Measurements from ENCODE around the gene ZNF543.
A peak's percentile ranks its signal among the peaks of the same experiment; 100 is the strongest.

ZNF543 gene

DNA sequence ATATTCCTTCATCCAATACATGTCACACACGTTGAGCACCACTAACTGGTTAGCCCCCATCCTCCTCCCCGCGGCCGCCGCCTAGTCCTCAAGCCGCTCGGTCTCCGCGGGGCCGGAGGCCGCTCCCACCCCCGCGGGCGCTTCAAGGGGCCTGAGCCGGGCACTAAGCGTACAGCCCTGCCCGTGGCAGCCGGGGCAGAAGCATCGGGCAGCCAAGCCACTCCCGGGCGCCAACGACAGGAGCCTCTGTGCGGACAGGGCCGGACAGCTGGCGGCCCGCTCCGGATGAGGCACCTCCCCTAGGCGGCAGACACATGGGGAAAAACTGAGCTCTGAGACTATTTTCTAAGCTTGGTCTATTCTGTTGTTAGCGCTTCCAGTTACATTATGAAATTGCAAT is 2.8 kb upstream of the ZNF543 start:
- no peaks in the 10 kb centered on the region for H3K27me3 ChIP-seq (ENCODE audit: control insufficient read depth in 1 of 2, insufficient read depth in 2 of 2, low read length in 2 of 2)
- peaks cover 0 to 4% of the 10 kb centered on the region in 2 donors for H3K9me3 ChIP-seq (ENCODE audit: control insufficient read depth in 1 of 2, low read length in 2 of 2)
- H3K4me3 ChIP-seq (ENCODE audit: low read depth in 1 of 2, low read length in 2 of 2), result no peak overlapping the region
- peaks cover 13% of the 10 kb centered on the region in 2 donors for H3K4me1 ChIP-seq (ENCODE audit: control insufficient read depth in 1 of 2, insufficient read depth in 2 of 2, low read length in 2 of 2)
- no peaks in the 10 kb centered on the region for H3K36me3 ChIP-seq (ENCODE audit: control insufficient read depth in 1 of 2, insufficient read depth in 2 of 2, low read length in 2 of 2)
- no peak overlapping the region for H3K9ac ChIP-seq (ENCODE audit: low read depth in 1 of 2, low read length in 2 of 2)
- H3K27ac ChIP-seq (ENCODE audit: low read depth, low read length), result no peak overlapping the region

DNA sequence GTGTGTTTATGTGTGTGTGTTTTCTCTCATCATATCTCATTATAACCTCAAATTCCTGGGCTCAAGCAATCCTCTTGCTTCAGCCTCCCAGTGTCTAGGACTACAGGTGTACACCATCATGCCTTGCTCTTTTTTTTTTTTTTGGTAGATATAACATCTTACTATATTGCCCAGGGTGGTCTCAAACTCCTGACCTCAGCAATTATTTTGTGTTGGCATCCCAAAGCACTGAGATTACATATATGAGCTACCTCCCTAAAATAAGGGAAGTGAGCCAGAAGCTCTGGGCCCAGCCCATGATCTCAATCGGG is 448 bp upstream of the ZNF543 start:
- peaks cover 13% of the 10 kb centered on the region in 2 donors for H3K4me1 ChIP-seq (ENCODE audit: control insufficient read depth in 1 of 2, insufficient read depth in 2 of 2, low read length in 2 of 2)
- peaks cover 0 to 7% of the 10 kb centered on the region in 2 donors for H3K9me3 ChIP-seq (ENCODE audit: control insufficient read depth in 1 of 2, low read length in 2 of 2)
- peak overlapping the region; percentile 72 to 79 for H3K4me3 ChIP-seq (ENCODE audit: low read depth in 1 of 2, low read length in 2 of 2)
- no peaks in the 10 kb centered on the region for H3K27me3 ChIP-seq (ENCODE audit: control insufficient read depth in 1 of 2, insufficient read depth in 2 of 2, low read length in 2 of 2)
- peak overlapping the region; percentile 71 for H3K27ac ChIP-seq (ENCODE audit: low read depth, low read length)
- peaks cover 5 to 16% of the 10 kb centered on the region in 2 donors for H3K36me3 ChIP-seq (ENCODE audit: control insufficient read depth in 1 of 2, insufficient read depth in 2 of 2, low read length in 2 of 2)
- H3K9ac ChIP-seq (ENCODE audit: low read depth in 1 of 2, low read length in 2 of 2), result peak overlapping the region; percentile 67 to 71

DNA sequence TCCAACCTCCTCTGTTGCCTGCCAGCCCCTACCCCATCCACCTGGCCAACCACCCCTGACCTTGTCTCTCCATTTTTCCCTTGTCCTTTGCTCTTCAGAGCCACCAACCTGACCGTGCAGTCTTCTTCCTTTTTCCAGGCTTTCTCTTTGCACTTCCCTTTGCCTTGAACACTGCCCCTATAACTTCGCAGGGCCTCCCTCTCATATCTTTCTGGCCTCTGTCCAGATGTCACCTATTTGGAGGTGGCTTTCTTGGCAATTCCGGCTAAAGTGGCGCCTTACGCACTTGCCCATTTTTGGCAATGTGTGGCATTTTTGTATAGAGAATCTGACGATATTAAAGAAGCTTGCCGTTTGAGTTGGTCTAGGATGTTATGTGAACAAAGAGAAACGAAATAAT is 844 bp downstream of the ZNF543 start:
- H3K4me3 ChIP-seq (ENCODE audit: low read depth in 1 of 2, low read length in 2 of 2), result peak overlapping the region; percentile 72 to 79
- no peaks in the 10 kb centered on the region for H3K27me3 ChIP-seq (ENCODE audit: control insufficient read depth in 1 of 2, insufficient read depth in 2 of 2, low read length in 2 of 2)
- H3K9me3 ChIP-seq (ENCODE audit: control insufficient read depth in 1 of 2, low read length in 2 of 2), result peaks cover 0 to 11% of the 10 kb centered on the region in 2 donors
- peak overlapping the region; percentile 67 to 71 for H3K9ac ChIP-seq (ENCODE audit: low read depth in 1 of 2, low read length in 2 of 2)
- H3K4me1 ChIP-seq (ENCODE audit: control insufficient read depth in 1 of 2, insufficient read depth in 2 of 2, low read length in 2 of 2), result peaks cover 13% of the 10 kb centered on the region in 2 donors
- no peak overlapping the region for H3K27ac ChIP-seq (ENCODE audit: low read depth, low read length)
- peaks cover 11 to 28% of the 10 kb centered on the region in 2 donors for H3K36me3 ChIP-seq (ENCODE audit: control insufficient read depth in 1 of 2, insufficient read depth in 2 of 2, low read length in 2 of 2)

DNA sequence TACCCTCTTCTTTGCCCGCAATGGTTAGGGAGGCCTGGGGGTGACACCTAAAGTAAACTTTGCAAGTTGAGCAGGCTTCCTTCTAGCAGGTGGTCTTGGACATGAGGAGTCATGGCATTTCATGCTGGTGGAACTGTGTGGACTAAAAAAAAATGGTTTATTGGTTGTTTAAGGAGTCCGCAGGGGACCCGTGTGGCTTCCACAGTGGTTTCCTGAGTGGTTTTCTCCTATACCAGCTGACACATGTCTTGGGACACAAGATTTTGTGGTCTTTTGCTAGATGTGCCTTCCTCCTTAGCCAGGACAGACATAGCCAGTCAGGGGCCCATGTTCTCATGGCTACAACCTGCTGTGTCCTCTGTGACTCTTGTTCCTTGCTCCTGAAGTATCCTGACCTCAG is 1.5 kb downstream of the ZNF543 start:
- H3K4me3 ChIP-seq (ENCODE audit: low read depth in 1 of 2, low read length in 2 of 2), result peak overlapping the region; percentile 72 to 79

DNA sequence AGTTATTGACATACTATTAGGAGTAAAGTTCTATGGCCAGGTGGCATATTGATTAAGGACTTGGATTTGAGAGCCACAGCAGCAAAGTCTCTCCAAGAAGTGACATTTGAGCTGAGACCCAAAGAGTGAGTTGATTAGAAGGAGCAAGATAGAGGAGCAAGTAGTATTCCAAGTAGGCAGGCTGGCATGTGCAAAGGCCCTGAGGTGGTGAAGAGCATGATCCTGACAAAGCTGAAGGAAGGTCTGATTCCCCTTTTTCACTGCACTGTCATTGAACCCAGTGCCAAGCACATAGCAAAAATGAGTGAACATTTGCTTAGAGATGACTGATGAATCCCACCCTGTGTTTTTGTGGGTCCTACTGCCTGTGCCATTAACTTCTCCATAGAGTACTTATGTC is 4.7 kb downstream of the ZNF543 start:
- peaks cover 21 to 26% of the 10 kb centered on the region in 2 donors for H3K9me3 ChIP-seq (ENCODE audit: control insufficient read depth in 1 of 2, low read length in 2 of 2)
- no peaks in the 10 kb centered on the region for H3K27me3 ChIP-seq (ENCODE audit: control insufficient read depth in 1 of 2, insufficient read depth in 2 of 2, low read length in 2 of 2)
- H3K9ac ChIP-seq (ENCODE audit: low read depth in 1 of 2, low read length in 2 of 2), result no peak overlapping the region
- H3K36me3 ChIP-seq (ENCODE audit: control insufficient read depth in 1 of 2, insufficient read depth in 2 of 2, low read length in 2 of 2), result peaks cover 37 to 60% of the 10 kb centered on the region in 2 donors
- no peak overlapping the region for H3K4me3 ChIP-seq (ENCODE audit: low read depth in 1 of 2, low read length in 2 of 2)
- H3K27ac ChIP-seq (ENCODE audit: low read depth, low read length), result no peak overlapping the region
- peaks cover 13% of the 10 kb centered on the region in 2 donors for H3K4me1 ChIP-seq (ENCODE audit: control insufficient read depth in 1 of 2, insufficient read depth in 2 of 2, low read length in 2 of 2)

More for the DNA sequence above, 1.5 kb downstream of the ZNF543 start:
- H3K27me3 ChIP-seq (ENCODE audit: control insufficient read depth in 1 of 2, insufficient read depth in 2 of 2, low read length in 2 of 2), result no peaks in the 10 kb centered on the region
- no peak overlapping the region for H3K27ac ChIP-seq (ENCODE audit: low read depth, low read length)
- H3K36me3 ChIP-seq (ENCODE audit: control insufficient read depth in 1 of 2, insufficient read depth in 2 of 2, low read length in 2 of 2), result peaks cover 15 to 35% of the 10 kb centered on the region in 2 donors
- peaks cover 0 to 15% of the 10 kb centered on the region in 2 donors for H3K9me3 ChIP-seq (ENCODE audit: control insufficient read depth in 1 of 2, low read length in 2 of 2)
- H3K4me1 ChIP-seq (ENCODE audit: control insufficient read depth in 1 of 2, insufficient read depth in 2 of 2, low read length in 2 of 2), result peaks cover 13% of the 10 kb centered on the region in 2 donors
- no peak overlapping the region for H3K9ac ChIP-seq (ENCODE audit: low read depth in 1 of 2, low read length in 2 of 2)

DNA sequence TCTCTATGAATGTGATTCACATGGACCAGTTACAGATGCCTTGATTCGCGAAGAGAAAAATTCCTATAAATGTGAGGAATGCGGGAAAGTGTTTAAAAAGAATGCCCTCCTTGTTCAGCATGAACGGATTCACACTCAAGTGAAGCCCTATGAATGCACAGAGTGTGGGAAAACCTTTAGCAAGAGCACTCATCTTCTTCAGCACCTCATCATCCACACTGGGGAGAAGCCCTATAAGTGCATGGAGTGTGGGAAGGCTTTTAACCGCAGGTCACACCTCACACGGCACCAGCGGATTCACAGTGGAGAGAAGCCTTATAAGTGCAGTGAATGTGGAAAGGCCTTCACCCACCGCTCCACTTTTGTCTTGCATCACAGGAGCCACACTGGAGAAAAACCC is 7.7 kb downstream of the ZNF543 start:
- H3K36me3 ChIP-seq (ENCODE audit: control insufficient read depth in 1 of 2, insufficient read depth in 2 of 2, low read length in 2 of 2), result peaks cover 37 to 60% of the 10 kb centered on the region in 2 donors
- H3K27ac ChIP-seq (ENCODE audit: low read depth, low read length), result no peak overlapping the region
- H3K9ac ChIP-seq (ENCODE audit: low read depth in 1 of 2, low read length in 2 of 2), result no peak overlapping the region
- no peaks in the 10 kb centered on the region for H3K27me3 ChIP-seq (ENCODE audit: control insufficient read depth in 1 of 2, insufficient read depth in 2 of 2, low read length in 2 of 2)
- H3K9me3 ChIP-seq (ENCODE audit: control insufficient read depth in 1 of 2, low read length in 2 of 2), result peaks cover 26% of the 10 kb centered on the region in 2 donors
- no peaks in the 10 kb centered on the region for H3K4me1 ChIP-seq (ENCODE audit: control insufficient read depth in 1 of 2, insufficient read depth in 2 of 2, low read length in 2 of 2)
- no peak overlapping the region for H3K4me3 ChIP-seq (ENCODE audit: low read depth in 1 of 2, low read length in 2 of 2)

DNA sequence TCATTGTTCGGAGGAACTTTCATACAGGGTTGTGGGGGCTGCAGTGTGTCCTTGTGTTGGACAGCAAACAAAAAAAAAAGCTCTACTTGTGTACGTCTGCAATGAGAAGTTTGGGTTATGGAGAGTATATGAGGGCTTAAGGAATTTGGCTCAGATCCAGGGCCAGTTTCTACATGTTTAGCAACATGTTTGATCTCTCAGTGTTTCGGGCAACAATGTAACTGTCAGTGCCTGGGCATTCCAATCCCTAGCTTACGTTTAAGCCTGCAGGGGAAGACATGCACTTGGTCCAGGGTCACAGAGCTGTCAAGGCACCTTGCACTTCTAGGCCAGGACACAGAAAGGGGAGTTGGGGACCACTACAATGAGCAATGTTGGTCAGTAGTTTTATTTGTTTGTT is 13.9 kb downstream of the ZNF543 start:
- Histone ChIP-seq H3K9ac (ENCODE audit: low read depth in 1 of 2, low read length in 2 of 2) (no peak overlapping the region), H3K4me1 (ENCODE audit: control insufficient read depth in 1 of 2, insufficient read depth in 2 of 2, low read length in 2 of 2) (no peaks in the 10 kb centered on the region), H3K27ac (ENCODE audit: low read depth, low read length) (no peak overlapping the region), H3K27me3 (ENCODE audit: control insufficient read depth in 1 of 2, insufficient read depth in 2 of 2, low read length in 2 of 2) (no peaks in the 10 kb centered on the region), H3K36me3 (ENCODE audit: control insufficient read depth in 1 of 2, insufficient read depth in 2 of 2, low read length in 2 of 2) (peaks cover under 1 to 1% of the 10 kb centered on the region in 2 donors), H3K4me3 (ENCODE audit: low read depth in 1 of 2, low read length in 2 of 2) (no peak overlapping the region), H3K9me3 (ENCODE audit: control insufficient read depth in 1 of 2, low read length in 2 of 2) (peaks cover 0 to 14% of the 10 kb centered on the region in 2 donors)

DNA sequence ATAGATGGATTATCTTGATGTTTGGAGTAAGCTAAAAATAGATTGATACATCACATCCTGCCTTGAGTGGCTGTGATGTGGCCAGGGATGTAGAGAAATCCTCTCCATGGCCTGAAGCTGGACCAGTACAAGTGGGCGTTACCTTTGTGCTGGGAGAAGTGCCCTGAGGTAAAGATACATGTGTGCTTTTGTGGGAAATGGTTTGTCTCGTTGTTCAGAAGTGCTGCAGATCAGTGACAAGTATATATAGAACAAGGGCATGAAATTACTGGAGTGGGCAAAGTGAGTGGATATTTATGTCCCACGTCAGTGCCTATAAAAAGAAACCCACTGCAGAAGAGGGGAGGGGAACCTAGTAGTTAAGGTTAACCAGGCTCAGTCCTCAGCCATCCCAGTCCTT is 18.6 kb downstream of the ZNF543 start:
- Histone ChIP-seq H3K27ac (ENCODE audit: low read depth, low read length) (no peak overlapping the region), H3K4me3 (ENCODE audit: low read depth in 1 of 2, low read length in 2 of 2) (no peak overlapping the region), H3K36me3 (ENCODE audit: control insufficient read depth in 1 of 2, insufficient read depth in 2 of 2, low read length in 2 of 2) (no peaks in the 10 kb centered on the region), H3K9ac (ENCODE audit: low read depth in 1 of 2, low read length in 2 of 2) (no peak overlapping the region), H3K4me1 (ENCODE audit: control insufficient read depth in 1 of 2, insufficient read depth in 2 of 2, low read length in 2 of 2) (no peaks in the 10 kb centered on the region), H3K9me3 (ENCODE audit: control insufficient read depth in 1 of 2, low read length in 2 of 2) (peaks cover 0 to 6% of the 10 kb centered on the region in 2 donors), H3K27me3 (ENCODE audit: control insufficient read depth in 1 of 2, insufficient read depth in 2 of 2, low read length in 2 of 2) (no peaks in the 10 kb centered on the region)

DNA sequence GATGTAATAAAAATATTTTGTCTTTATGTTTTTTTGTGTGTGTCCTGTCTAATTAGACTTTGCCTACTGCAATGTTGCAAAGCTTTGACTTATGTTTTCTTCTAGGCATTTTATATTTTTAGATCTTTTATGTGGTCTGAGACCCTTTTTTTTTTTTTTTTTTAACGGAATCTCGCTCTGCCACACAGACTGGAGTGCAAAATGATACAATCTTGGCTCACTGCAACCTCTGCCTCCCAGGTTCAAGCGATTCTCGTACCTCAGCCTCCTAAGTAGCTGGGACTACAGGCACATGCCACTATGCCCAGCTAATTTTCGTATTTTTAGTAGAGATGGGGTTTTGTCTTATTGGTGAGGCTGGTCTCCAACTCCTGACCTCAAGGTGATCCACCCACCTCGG is 22.3 kb downstream of the ZNF543 start:
- Histone ChIP-seq H3K36me3 (ENCODE audit: control insufficient read depth in 1 of 2, insufficient read depth in 2 of 2, low read length in 2 of 2) (no peaks in the 10 kb centered on the region), H3K4me1 (ENCODE audit: control insufficient read depth in 1 of 2, insufficient read depth in 2 of 2, low read length in 2 of 2) (no peaks in the 10 kb centered on the region), H3K27me3 (ENCODE audit: control insufficient read depth in 1 of 2, insufficient read depth in 2 of 2, low read length in 2 of 2) (no peaks in the 10 kb centered on the region), H3K4me3 (ENCODE audit: low read depth in 1 of 2, low read length in 2 of 2) (no peak overlapping the region), H3K9ac (ENCODE audit: low read depth in 1 of 2, low read length in 2 of 2) (no peak overlapping the region), H3K9me3 (ENCODE audit: control insufficient read depth in 1 of 2, low read length in 2 of 2) (no peaks in the 10 kb centered on the region), H3K27ac (ENCODE audit: low read depth, low read length) (no peak overlapping the region)

DNA sequence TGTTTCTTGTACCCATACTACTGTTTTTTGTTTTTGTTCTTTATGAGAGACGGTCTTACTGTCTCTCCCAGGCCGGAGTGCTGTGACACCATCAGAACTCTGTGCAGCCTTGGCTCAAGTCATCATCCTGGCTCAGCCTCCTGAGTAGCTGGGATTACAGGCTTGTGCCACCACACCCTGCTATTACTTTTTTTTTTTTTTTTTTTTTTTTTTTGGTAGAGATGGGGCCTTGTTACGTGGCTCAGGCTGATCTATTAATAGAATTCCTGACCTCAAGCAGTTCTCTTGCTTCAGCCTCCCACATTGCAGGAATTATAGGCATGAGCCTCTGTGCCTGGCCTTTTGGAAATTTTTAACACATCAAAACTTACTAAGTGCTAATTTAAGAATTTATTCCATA is 27.9 kb downstream of the ZNF543 start:
- Histone ChIP-seq H3K4me1 (ENCODE audit: control insufficient read depth in 1 of 2, insufficient read depth in 2 of 2, low read length in 2 of 2) (peaks cover 15 to 17% of the 10 kb centered on the region in 2 donors), H3K27me3 (ENCODE audit: control insufficient read depth in 1 of 2, insufficient read depth in 2 of 2, low read length in 2 of 2) (no peaks in the 10 kb centered on the region), H3K27ac (ENCODE audit: low read depth, low read length) (no peak overlapping the region), H3K9ac (ENCODE audit: low read depth in 1 of 2, low read length in 2 of 2) (no peak overlapping the region), H3K36me3 (ENCODE audit: control insufficient read depth in 1 of 2, insufficient read depth in 2 of 2, low read length in 2 of 2) (peaks cover 0 to 2% of the 10 kb centered on the region in 2 donors), H3K9me3 (ENCODE audit: control insufficient read depth in 1 of 2, low read length in 2 of 2) (peaks cover 4 to 6% of the 10 kb centered on the region in 2 donors), H3K4me3 (ENCODE audit: low read depth in 1 of 2, low read length in 2 of 2) (no peak overlapping the region)

Measured in duodenal mucosa (tissue), 2 donors.